GM18505 (cell line): ENCODE measurements around the gene OLFML1.

Experiments used
- ATAC-seq: cut with Tn5 transposase; IDR thresholded peaks from one replicate; pipeline ENCODE4 v1.9.1; 2021; ENCODE audit not compliant: unreplicated experiment
- POLR2A ChIP-seq: IDR thresholded peaks from 4 replicates; pipeline ENCODE4 v1.6.1; 2011; ENCODE audit warnings: borderline replicate concordance; ENCODE audit not compliant: insufficient read depth, insufficient read length; ENCODE audit errors: extremely low read depth

Gene OLFML1

DNA sequence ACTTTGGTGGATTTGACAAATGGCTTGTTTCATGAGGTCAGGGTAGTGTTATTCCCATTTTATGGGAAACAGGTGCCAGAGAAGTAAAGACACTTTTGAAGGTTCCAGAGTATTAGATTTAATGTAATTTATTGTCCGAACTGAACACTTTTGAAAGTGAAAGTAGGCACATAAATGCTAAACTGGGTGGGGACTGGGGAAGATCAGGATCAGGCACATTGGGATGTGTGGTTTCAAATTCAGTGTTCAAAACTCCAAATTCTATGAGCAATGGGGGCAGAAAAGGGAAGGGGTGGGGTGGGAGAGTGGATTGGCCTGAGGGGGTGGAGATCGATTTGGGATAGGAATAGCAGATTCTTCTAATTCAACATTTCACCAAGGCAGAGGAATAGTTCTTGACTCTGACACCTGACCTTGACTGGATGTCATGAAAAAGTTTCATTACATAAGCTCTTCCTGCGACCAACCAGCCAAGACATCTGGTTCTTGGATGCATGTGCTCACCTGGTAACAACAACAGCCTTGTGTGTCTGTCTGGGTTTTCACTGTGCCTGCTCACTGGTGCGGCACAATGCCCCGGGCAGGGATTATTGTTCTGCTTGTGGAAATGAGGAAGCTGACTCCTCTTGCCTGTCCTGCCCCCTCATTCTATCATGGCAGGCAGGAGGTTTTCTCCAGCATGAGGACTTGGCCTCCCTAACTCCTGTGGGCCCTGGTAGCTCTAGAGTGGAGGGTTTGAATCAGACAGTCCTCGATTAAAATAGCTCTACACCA lies 39.3 kb downstream of the OLFML1 start:
- no peak for TF ChIP-seq POLR2A
- no peak for ATAC-seq

DNA sequence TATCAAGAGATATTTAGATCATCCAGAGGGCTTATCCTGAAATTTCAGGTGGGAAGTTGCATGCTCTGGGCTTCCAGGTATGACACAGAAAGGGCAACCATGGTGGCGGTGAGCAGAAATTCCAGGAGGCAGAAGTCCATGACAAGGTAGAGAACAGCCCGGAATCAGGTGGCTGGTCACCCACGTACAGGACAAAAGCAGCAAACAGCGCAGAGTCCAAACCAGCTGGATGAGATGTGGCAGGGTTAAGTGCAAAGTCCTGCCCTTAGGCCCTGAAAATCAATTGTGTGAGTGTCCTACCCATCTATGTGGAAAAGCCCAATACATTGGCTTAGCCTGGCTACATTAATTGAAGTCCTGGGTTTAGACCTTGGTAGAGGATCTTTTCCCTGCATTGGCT lies 40.1 kb downstream of the OLFML1 start:
- ATAC-seq, result no peak
- no peak for TF ChIP-seq POLR2A

DNA sequence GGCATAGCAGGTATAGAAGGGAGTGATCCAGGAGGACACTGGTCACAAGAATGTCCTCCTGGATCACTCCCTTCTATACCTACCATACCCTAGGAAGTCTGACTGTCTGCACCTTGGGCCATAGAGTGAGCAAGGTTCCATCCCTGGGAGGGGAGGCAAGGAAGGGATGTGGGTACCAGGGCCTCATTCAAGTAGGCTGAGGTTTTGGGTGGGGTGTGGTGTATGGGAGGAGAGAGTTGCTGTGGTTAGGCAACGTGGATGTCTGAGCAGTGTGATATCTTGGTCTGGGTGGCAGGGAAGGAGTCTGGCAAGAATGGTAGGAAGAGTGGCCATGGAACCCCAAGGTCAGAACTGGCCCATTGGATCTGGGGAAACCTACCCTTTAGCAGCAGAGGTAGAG lies 41.7 kb downstream of the OLFML1 start:
- no peak for ATAC-seq
- TF ChIP-seq POLR2A, result no peak

DNA sequence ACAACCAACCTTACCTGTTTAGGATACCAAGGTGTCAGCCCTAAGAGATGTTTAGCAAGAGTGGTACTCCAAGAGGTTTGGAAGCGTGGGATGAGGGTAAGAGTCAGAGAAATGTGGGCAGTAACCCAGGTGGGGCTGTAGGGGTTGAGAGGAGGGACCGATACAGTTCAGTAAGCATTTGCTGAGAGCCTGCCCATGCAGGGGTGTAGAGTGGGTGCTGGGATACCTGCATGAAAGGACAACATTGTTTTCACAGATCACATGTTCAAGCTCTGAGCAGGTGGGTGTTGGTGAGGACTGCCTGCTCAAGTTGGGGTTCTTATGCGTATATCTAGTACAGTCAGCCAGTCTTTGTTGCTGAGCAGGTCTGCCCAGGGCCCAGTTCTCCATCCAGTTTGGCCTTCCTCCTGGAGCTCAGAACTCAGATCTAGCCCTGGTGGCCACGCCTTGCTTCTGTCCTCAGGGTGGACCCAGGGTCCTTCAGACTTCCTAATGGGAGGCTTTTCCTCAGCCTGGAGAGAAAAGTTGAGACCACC lies 43.3 kb downstream of the OLFML1 start:
- no peak for ATAC-seq
- no peak for TF ChIP-seq POLR2A

DNA sequence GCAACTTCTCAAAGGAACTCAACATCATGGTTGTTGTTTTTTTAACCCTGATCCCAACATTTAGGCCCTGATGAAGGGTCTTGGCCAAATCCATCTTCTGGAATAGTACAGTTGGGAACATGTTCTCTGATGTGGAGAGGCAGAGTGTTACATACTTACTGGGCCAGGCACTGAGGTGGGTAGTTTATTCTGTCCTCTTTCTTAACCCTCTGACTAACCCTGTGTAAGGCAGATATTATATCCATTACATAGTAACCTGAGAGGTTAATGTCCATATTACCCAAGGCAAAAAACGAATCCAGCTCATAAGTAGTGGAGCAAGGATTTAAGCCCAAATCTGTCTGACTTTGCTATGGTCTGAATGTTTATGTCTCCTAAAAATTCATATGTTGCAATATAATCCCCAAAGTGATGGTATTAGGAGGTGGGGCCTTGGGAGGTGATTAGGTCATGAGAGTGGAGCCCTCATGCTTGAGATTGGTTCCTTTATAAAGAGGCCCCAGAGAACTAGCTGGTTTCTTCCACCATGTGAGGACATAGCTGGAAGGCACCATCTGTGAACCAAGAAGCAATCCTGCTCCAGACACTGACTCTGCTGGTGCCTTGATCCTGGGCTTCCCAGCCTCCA lies 44.8 kb downstream of the OLFML1 start:
- no peak for ATAC-seq

DNA sequence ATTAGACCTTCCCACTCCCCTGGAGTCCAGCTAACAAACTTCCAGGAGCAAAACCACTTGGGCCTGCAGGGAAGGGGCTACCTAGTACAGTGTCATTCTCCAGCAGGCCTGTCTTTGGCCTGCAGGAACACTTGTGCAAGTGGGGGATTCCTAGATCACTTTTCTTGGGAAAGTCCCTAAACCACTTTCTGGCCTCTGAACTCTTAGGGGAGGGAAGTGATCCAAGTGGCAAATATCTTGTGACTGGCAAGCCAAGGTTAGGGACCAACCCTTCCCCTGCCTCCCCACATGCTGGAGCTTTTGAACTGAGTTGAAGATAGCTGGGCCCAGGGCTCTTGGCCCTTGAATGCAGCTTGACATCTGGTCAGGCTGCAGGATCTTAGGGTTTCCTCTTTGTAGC lies 45.7 kb downstream of the OLFML1 start:
- TF ChIP-seq POLR2A, result peak; percentile 17
- no peak for ATAC-seq

More for the DNA sequence above, 44.8 kb downstream of the OLFML1 start:
- TF ChIP-seq POLR2A, result no peak

DNA sequence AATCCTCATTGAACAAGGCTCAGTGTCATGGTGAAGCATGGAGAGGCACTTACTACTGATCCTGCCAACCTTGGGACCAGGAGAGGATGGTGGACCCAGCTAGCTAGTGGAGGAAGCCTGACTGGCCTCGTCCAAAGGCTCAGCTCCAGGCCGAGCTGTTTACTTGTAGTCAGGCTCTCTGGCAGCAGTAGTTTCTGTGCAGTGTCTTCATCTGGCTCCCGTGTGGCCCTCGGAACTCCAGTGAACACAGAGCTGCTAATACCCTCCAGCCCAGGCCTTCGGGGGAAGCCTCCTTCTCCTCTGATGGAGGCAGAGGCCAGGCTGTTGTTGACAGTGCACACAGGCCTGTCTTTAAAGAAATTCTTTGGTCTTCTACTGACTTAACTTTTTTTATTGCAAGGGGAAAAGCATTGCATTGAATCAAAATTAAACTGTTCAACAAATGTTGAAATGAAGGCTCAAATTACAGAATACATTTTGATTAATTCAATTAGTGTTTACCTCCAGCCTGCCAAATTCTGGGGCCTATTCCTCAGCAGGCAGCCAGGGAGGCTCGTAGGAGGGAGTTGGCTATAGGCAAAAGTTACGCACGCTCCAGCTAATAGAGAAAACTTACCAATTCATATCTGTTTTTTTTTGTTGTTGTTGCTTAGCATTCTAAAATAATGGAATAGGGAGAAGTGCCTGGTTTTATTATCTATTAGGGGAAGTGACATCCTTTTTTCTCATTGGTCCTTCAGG lies 47.3 kb downstream of the OLFML1 start:
- ATAC-seq, result no peak
- TF ChIP-seq POLR2A, result no peak

DNA sequence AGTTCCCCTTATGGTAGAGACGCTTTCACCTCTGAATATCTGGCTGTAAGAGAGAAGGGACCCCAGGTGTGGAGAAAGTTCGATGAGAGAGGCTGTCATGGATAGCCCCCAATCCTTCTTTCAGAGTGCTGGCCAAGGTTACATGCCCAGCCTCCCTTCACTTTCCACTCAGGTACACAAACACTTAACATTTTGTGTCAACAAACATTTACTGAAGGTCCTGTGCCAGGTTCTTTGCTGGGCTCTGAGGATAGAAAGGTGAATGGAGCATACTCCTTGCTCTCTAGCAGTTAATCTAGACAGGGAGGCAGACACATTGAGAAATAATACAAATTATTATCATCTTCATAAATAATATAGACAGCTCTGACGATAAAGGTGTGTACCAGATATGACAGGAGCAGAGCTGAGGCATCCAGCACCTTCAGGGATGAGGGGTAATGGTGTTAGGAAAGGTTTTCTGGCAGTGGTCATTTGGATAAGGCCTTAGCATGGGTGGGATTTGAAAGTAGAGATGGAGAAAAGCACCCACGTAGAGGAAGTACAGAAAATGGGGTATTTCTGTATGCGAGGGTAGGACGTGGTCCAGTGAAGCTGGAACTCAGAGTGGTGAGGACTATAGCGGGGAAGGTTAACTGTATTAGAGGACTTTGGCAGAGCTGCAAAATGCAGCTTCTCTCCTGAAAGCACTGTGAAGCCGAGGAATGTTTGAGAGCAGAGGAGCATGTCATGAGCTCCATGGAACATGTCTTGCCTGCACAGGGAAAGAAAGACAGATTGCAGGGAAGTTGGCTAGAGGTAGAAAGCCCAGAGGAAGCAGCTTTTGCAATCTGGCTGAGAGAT lies 48.1 kb downstream of the OLFML1 start:
- peak; percentile 34 for TF ChIP-seq POLR2A
- ATAC-seq, result no peak

DNA sequence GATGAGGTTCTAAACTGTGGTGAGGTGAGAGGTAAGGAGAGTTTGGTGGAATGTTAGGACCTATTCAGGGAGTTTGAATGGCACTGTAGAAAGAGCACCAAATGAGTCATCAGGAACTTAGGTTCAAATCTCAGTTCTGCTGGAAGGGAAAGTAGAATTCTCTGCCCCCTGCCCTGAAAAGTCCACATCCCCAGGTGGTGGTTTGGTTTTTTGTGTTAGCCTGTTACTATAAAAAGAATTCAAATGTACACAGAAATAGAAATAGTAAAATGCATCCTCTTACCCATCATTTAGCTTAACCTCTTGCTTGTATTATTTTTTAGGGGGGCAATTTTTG lies 48.7 kb downstream of the OLFML1 start:
- no peak for ATAC-seq

DNA sequence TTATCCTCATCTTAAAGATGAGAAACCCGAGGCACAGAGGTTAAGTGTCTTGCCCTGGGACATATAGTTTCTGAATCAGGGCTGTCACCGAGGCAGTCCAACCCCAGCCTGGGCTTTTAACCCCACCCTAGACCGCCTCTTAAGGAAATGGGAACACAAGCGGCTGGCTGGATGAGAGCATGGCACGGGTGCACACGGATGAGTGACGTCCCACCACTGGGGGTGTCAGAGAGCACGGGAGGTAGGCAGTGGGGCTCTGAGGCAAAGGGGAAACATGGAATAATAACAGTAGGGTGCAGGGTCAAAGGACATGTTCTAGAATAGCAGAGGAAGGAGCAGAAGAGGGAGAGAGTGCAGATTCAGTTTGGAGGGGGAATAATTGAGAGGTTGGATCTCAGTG lies 50.8 kb downstream of the OLFML1 start:
- no peak for ATAC-seq
- no peak for TF ChIP-seq POLR2A

More for the DNA sequence above, 48.7 kb downstream of the OLFML1 start:
- no peak for TF ChIP-seq POLR2A

DNA sequence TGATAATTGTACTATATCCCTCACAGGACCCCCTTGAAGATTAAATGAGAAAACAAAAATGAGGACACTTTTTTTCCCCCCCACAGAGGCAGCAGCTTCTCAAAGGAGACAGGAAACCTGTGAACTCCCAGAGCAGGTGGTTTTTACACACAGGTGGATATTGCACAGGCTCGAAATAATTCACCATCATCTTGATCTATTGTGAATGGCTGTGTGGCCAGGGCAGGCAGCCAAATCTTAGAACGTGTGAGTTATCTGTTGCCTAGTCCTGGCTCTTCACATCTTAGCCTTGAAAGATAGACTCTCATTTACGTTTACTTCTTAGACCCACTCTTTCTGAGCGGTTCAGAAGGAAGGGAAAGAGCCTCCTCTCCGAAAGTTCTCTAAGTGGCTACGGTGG lies 52.0 kb downstream of the OLFML1 start:
- no peak for TF ChIP-seq POLR2A
- no peak for ATAC-seq

DNA sequence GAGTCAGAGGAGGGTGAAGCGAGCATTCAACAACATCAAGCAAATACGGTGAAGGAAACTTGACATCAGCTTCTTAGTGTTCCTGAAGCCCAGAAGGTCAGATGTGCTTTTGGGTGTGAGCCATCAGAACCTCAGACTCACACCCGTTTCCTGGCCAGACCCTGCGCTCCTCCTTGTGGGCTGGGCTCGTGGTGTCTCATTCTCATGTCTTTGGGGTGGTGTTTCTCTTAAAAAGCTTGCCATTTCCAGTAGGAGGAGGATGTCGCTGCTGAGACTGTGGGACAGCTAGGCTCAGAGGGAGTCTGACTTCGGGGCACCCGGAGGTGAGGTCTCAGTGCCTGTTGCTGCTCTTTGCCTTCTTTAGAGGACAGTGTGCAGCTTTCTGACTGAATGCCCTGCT lies 52.7 kb downstream of the OLFML1 start:
- ATAC-seq, result no peak
- TF ChIP-seq POLR2A, result no peak

DNA sequence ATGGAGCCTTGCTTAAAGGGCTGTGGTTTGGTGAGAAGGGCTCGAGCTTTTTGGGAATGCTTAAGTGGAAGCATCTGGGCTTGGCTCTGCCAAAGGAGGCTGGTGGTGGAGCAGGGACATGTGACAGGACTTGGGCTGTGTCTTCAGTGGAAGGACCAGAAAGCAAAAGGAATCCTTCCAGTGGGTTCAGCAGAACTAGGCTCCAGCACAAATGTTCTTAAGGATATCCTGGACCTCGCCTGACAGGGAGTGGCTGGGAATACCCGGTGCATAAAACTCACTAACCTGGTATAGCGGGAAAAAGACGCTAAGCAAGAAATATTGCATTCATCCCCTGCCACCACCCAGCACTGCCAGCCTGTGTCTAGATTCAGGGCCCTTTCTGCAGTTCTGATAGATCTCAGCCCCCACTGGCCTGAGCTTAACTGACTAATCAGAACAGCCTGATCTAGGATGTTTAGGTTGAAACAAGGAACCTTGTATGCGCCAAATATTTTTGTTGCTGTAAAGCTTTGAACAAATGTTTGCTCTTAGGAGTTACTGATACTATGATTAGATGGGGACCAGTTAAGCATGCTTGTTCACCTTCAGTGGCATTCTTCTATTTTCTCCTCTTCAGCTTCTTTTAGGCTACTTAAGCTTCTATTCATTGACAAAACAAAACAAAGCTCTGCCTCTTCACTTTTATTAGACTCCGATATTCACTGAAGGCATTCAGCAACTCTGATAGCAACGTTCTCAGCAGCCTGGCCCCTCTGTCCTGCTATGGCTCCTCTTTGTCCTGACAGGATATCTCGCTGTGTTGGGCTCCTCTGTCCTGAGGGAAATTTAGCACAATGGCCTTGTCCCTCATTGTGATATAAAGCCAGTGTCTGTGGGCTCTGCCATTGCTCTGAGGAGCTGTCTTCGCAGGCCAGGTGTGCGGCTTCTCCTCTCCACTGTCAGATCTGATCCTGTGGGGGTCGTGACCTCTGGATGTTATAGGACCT lies 53.5 kb downstream of the OLFML1 start:
- no peak for TF ChIP-seq POLR2A
- ATAC-seq, result no peak
